GM18519 (cell line): ENCODE data around the gene CHTOP.
A peak's percentile ranks its signal among the peaks of the same experiment; 100 is the strongest.
"Not testable (repeated sequence)": the region's sequence is repeated elsewhere in the genome, so short reads cannot be mapped to it uniquely, and the experiment has no call there.

ENCODE experiments used
- ATAC-seq: cut with Tn5 transposase; IDR thresholded peaks from one replicate; pipeline ENCODE4 v1.9.1; 2021; ENCODE audit warnings: mild to moderate bottlenecking, moderate library complexity; ENCODE audit not compliant: unreplicated experiment, low FRiP score

CHTOP gene

DNA sequence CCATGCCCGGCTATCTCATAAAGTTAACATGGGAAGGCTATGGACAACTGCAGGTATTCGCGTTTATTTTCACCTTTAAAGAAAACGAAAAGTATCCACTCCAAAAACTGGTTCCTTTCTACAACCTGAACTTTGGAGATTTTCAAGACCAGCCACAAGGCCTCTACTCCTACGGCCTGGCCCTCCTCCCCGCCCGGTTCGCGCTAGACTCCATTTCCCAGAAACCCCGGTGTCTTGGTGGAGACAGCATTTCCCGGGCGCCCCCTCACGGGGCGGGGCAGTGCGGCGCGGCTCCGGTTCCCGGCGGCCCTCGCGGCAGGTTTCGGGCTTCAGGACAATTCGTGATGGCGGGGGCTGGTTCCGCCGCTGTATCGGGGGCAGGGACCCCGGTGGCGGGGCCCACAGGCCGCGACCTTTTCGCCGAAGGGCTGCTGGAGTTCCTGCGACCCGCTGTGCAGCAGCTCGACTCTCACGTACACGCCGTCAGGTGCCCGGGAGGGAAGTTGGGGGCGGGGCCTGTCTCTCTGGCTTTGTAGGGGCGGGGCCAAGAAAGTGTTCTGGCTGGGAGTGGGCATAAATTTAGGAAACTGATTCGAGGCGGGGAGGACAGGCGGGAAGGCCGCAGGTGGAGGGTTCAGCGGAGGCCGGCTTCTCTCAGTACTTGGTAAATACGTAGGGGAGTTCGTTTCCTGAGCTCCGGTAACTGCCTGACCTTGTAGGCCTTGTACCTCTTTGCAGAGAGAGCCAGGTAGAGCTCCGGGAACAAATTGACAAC lies 24.7 kb downstream of the CHTOP start, which contains the start of gene SNAPIN:
Gene SNAPIN (plus strand): TSS at position 304 of the 775 bp plus-strand sequence. CDS start 41 bp downstream, at position 345.
- ATAC-seq = peak; percentile 65

GRCh38 chr1:153659175-153659534 lies 25.3 kb downstream of the CHTOP start:
- ATAC-seq = no peak

DNA sequence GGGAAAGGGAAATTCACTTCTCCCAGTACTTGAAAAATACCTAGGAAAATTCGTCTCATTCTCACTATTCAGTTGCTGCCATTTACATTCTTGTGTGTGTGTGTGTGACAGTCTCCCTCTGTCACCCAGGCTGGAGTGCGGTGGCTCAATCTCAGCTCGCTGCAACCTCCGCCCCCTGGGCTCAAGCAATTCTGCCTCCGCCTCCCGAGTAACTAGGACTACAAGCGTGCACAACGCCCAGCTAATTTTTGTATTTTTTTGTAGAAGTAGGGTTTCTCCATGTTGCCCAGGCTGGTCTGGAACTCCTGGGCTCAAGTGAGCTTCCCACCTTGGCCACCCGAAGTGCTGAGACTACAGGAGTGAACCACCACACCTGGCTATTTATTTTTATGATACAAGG lies 25.8 kb downstream of the CHTOP start:
- no peak for ATAC-seq

DNA sequence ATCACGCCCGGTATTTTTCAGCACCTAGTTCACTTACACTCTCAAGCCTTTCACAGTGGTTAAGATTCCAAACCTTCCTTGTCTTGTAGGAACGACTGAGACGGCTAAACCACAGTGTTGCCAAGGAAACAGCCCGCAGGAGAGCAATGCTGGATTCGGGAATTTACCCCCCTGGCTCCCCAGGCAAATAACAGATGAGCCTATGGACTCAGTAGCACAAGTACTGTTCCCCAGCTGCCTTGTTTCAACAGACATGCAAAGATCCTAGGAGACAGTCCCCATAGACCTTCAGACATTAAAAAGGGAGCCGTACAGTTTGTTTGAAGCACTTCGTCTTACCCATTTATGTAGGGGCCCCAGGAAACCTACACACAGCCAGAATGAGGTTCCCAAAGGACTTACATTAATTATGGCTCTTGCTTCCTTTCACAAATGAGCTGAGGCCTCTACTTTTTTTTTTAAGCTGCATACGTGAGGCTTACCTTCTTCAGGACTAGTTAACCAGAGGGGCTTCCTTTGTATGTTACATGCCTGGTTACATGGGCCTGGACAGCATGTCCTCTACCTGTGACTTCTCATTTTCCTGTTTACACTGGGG lies 27.3 kb downstream of the CHTOP start:
- no peak for ATAC-seq

GRCh38 chr1:153662269-153662668 lies 28.4 kb downstream of the CHTOP start:
- no peak for ATAC-seq

DNA sequence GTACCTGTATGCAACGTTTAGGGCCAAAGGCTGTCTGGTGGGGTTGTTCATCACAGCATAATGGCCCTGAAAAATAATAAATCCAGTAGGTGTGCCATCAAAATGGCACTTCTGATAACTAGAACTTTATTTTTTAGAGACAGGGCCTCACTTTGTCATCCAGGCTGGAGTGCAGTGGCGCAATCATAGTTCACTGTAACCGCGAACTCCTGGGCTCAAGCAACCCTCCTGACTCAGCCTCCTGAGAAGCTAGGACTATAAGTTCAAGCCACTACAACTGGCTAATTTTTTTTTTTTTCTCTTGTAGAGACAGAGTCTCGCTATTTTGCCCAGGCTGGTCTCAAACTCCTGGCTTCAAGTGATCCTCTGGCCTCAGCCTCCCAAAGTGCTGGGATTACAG lies 29.3 kb downstream of the CHTOP start:
- no peak for ATAC-seq

- no peak for ATAC-seq
Measured at GRCh38 chr1:153667439-153667838, 33.6 kb downstream of the CHTOP start.

DNA sequence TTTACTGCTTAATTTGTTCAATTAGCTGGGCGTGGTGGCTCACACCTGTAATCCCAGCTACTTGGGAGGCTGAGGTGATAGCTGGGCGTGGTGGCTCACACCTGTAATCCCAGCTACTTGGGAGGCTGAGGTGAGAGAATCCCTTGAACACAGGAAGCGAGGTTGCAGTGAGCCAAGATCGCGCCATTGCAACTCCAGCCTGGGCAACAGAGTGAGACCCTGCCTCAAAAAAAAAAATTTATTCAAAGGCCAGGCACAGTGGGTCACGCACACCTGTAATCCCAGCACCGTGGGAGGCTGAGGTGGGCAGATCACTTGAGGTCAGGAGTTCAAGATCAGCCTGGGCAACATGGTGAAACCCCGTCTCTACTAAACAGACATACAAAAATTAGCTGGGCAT lies 34.8 kb downstream of the CHTOP start:
- not testable (repeated sequence) for ATAC-seq

GRCh38 chr1:153669606-153670005 lies 35.7 kb downstream of the CHTOP start:
- ATAC-seq = no peak

DNA sequence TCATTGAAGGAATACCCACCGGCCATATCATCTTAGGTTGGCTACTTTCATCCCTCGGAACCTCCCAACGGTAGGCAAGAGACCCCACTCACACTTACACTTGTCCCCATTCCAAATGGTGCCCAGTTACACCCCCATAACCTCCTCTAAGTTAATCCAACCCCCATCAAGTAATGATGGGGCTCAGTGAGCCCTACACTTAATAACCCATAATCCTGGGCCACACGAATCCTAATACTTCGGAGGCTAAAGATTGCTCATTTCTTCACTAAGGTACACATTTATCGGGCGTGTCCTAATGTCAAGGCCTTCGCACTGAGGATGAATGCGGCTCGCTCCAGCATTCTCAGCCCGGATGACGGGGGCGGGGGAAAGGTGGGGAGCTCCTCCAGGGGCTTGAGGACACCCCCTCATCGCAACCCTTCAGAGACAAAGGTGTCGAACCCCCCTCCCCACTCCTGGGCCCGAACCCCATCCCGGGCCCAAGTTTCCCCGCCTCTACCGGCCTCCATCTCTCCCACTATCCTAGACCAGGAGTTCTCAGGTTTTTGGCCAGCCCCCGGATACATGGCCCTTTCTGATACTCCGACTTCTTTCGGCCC lies 36.5 kb downstream of the CHTOP start:
- no peak for ATAC-seq

DNA sequence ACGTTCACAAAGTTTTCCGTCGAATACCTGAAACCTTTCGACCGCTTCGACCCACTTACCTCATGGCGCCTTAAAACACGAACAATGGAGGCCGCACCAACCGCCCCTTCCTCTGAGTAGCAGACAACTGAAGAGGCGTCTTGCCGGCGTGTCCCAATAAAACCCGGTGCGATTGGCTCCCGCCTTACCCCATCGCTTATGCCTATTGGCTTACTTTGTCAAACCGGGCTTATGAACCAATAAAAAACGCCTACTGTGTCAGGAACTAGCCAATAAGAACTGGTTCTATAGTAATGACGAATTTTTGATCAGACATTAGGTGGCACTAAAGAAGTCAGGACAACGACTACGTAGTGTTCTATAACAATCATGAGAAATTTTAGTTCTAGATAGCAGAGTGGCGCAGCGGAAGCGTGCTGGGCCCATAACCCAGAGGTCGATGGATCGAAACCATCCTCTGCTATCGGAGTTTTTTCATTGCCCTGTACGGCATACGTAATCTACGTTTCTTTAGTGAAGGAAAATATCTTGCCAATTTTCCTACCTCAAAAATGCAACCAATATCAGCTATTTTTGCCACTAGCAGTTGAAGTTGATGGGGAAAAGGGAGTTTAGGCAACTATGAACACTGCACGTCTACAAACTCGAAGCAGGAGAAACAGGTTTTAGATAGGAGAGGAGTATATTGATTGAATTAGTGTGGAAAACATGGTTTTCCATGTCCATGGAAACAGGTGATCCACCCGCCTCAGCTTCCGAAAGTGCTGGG lies 37.2 kb downstream of the CHTOP start, which contains the start of gene ILF2:
Gene ILF2 (minus strand): TSS at position 135 of the 769 bp plus-strand sequence. CDS start 71 bp downstream, at position 64.
- ATAC-seq = peak; percentile 92

DNA sequence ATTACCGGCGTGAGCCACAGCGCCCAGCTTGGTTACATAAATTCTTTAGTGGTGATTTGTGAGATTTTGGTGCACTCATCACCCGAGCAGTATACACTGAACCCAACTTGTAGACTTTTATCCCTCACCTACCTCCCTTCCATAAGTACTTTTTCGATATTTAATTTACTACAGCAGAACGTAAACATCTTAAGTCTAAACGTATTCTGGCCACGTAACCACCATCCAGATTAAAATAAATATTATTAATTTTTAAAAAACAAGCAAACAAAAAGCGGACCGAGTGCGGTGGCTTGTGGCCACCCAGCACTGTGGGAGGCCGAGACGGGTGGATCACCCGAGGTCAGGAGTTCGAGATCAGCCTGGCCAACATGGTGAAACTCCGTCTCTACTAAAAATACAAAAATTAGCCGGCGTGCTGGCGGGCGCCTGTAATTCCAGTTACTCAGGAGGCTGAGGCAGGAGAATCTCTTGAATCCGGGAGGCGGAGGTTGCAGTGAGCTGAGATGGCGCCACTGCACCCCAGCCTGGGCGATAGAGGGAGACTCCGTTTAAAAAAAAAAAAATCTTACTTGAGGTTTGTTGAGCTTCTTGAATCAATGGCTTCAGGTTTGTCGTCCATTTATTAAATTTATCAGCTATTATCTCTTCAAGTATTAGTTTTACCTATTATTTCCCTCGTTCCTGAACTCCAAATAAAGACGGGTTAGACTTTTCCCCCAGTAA lies 37.9 kb downstream of the CHTOP start:
- peak; percentile 1 for ATAC-seq

- ATAC-seq = no peak
Measured at GRCh38 chr1:153673511-153673910, 39.6 kb downstream of the CHTOP start.

DNA sequence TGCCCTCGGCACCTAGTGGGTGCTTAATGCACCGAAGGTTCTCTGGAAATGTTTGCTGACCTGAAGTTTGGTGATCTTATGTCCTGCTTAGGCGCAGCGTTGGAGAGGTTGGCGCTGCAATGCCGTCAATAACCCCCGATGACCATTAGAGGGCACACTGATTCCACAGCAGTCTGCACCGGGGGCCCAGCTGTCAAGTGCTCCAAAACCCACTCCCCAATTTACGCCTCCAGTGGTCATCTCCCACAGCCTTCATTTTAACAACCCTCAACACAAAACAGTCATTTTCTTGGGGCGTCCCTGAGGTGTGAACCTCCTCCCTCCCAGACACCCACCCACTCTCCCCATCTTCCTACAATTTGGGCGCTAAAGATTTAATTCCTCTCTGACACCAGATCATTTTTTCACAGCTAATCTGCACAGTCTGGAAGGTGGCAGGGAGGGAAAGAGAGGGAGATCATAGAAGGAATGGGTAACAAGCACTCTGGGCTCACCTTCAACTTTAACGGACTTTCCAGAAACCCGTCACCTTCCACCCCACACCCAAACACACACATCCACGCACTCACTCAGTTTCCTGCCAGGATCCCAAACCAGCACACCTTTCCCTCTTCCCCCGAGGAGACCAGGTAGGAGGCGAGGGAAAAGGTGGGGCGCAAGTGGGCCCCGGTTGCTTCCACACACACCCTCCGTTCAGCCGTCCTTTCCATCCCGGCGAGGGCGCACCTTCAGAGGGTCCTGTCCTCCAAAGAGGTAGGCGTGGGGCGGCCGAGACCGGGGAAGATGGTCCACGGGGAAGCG lies 44.1 kb downstream of the CHTOP start:
- ATAC-seq = no peak

DNA sequence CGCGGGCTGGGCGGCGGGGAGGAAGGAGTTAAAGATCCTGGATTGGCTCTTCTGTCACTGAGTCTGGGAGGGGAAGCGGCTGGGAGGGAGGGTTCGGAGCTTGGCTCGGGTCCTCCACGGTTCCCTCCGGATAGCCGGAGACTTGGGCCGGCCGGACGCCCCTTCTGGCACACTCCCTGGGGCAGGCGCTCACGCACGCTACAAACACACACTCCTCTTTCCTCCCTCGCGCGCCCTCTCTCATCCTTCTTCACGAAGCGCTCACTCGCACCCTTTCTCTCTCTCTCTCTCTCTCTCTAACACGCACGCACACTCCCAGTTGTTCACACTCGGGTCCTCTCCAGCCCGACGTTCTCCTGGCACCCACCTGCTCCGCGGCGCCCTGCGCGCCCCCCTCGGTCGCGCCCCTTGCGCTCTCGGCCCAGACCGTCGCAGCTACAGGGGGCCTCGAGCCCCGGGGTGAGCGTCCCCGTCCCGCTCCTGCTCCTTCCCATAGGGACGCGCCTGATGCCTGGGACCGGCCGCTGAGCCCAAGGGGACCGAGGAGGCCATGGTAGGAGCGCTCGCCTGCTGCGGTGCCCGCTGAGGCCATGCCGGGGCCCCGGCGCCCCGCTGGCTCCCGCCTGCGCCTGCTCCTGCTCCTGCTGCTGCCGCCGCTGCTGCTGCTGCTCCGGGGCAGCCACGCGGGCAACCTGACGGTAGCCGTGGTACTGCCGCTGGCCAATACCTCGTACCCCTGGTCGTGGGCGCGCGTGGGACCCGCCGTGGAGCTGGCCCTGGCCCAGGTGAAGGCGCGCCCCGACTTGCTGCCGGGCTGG lies 44.9 kb downstream of the CHTOP start, which contains the start of gene NPR1:
Gene NPR1 (plus strand): TSS at position 170 of the 818 bp plus-strand sequence. CDS start 421 bp downstream, at position 591.
- ATAC-seq = no peak

DNA sequence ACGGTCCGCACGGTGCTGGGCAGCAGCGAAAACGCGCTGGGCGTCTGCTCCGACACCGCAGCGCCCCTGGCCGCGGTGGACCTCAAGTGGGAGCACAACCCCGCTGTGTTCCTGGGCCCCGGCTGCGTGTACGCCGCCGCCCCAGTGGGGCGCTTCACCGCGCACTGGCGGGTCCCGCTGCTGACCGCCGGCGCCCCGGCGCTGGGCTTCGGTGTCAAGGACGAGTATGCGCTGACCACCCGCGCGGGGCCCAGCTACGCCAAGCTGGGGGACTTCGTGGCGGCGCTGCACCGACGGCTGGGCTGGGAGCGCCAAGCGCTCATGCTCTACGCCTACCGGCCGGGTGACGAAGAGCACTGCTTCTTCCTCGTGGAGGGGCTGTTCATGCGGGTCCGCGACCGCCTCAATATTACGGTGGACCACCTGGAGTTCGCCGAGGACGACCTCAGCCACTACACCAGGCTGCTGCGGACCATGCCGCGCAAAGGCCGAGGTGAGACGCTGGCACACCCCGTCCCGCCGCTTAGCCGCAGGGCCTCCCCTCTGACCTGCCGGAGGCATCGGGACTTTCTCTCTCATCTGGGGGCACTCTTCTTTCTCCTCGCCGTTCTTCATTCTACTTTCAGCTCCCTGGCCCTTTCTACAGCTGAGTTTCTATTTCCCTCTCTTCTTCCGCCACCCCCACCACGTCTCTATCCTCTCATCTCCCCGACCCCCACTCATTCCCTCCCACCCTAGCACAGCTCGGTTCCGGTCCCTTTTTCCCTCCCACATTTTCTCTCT lies 45.7 kb downstream of the CHTOP start:
- ATAC-seq = no peak

GRCh38 chr1:153680120-153680403 lies 46.2 kb downstream of the CHTOP start:
- ATAC-seq = no peak

- ATAC-seq = no peak
Measured at GRCh38 chr1:153682730-153683129, 48.9 kb downstream of the CHTOP start.
